Liver (tissue), 9 donors: Measurements from ENCODE around the gene DNAJB6. TPM values are rescaled to one million over a fixed set of nuclear protein-coding genes. Genes with fewer than 3 reads are reported as not detected.

ENCODE experiments used
- DNase-seq: peaks from one replicate; pipeline ENCODE4 v3.0.0-alpha.2; 2017; ENCODE audit warnings: low spot score
- H3K27ac ChIP-seq, 2 donors: one replicate each; pipeline ENCODE4 v1.7.0; 2013; ENCODE audit warnings: inconsistent platforms in 2 of 2, low read length in 2 of 2, control low read depth in 1 of 2, low read depth in 1 of 2, mild to moderate bottlenecking in 1 of 2
- H3K27me3 ChIP-seq, 4 donors: one replicate each; pipeline versions ENCODE4 v1.6.1 to v1.7.0; 2013; ENCODE audit warnings: low read length in 3 of 4, inconsistent platforms in 1 of 4, mild to moderate bottlenecking in 1 of 4, moderate library complexity in 1 of 4; ENCODE audit not compliant: control insufficient read depth in 4 of 4, insufficient read depth in 4 of 4
- H3K36me3 ChIP-seq, 4 donors: one replicate each; pipeline versions ENCODE4 v1.6.1 to v1.7.0; 2013; ENCODE audit warnings: low read length in 3 of 4, mild to moderate bottlenecking in 3 of 4, low read depth in 1 of 4, moderate library complexity in 1 of 4; ENCODE audit not compliant: control insufficient read depth in 4 of 4, insufficient read depth in 3 of 4
- H3K4me1 ChIP-seq, 4 donors: one replicate each; pipeline versions ENCODE4 v1.6.1 to v1.7.0; 2013; ENCODE audit warnings: low read length in 3 of 4, mild to moderate bottlenecking in 3 of 4, moderate library complexity in 1 of 4; ENCODE audit not compliant: control insufficient read depth in 4 of 4, insufficient read depth in 4 of 4
- H3K4me3 ChIP-seq, 3 donors: one replicate each; pipeline versions ENCODE4 v1.6.1 to v1.7.0; 2013; ENCODE audit warnings: low read length in 3 of 3, control low read depth in 1 of 3, low read depth in 1 of 3, mild to moderate bottlenecking in 1 of 3
- H3K9ac ChIP-seq, 2 donors: one replicate each; pipeline ENCODE4 v1.7.0; 2013; ENCODE audit warnings: low read length in 2 of 2, mild to moderate bottlenecking in 2 of 2, moderate library complexity in 2 of 2, control low read depth in 1 of 2, low read depth in 1 of 2
- H3K9me3 ChIP-seq, 4 donors: one replicate each; pipeline versions ENCODE4 v1.6.1 to v1.7.0; 2013; ENCODE audit warnings: low read length in 3 of 4; ENCODE audit not compliant: control insufficient read depth in 4 of 4
- ATF3 ChIP-seq: IDR thresholded peaks from 2 replicates; pipeline ENCODE4 v1.6.1; 2016; ENCODE audit warnings: antibody characterized with exemption
- CTCF ChIP-seq: fragments of 150-350 bp; IDR thresholded peaks from 2 replicates; pipeline ENCODE4 v1.5.1; 2017; ENCODE audit warnings: improper control_type of control experiment, low read depth, low read length; ENCODE audit not compliant: missing input control
- EGR1 ChIP-seq, 2 donors: IDR thresholded peaks; 2 replicates each; pipeline ENCODE4 v1.6.1; 2016 to 2018; ENCODE audit warnings: antibody characterized with exemption in 2 of 2, low read depth in 2 of 2
- FOXA2 ChIP-seq: IDR thresholded peaks from 2 replicates; pipeline ENCODE4 v1.6.1; 2016; ENCODE audit warnings: antibody characterized with exemption
- GABPA ChIP-seq, 2 donors: IDR thresholded peaks in 1 of 2; conservative IDR thresholded peaks in 1 of 2; 2 replicates each; pipeline ENCODE4 v1.6.1; 2016; ENCODE audit warnings: antibody characterized with exemption in 2 of 2, mild to moderate bottlenecking in 1 of 2, moderate library complexity in 1 of 2
- HNF4G ChIP-seq: IDR thresholded peaks from 2 replicates; pipeline ENCODE4 v1.6.1; 2016; ENCODE audit warnings: antibody characterized with exemption
- JUND ChIP-seq, 2 donors: IDR thresholded peaks; 2 replicates each; pipeline ENCODE4 v1.6.1; 2016; ENCODE audit warnings: antibody characterized with exemption in 2 of 2
- MAX ChIP-seq: IDR thresholded peaks from 2 replicates; pipeline ENCODE4 v1.6.1; 2016; ENCODE audit warnings: antibody characterized with exemption
- NR2F2 ChIP-seq: IDR thresholded peaks from 2 replicates; pipeline ENCODE4 v1.6.1; 2016; ENCODE audit warnings: antibody characterized with exemption
- REST ChIP-seq: IDR thresholded peaks from 2 replicates; pipeline ENCODE4 v1.6.1; 2016; ENCODE audit warnings: antibody characterized with exemption, mild to moderate bottlenecking
- RXRA ChIP-seq, 2 donors: IDR thresholded peaks; 2 replicates each; pipeline ENCODE4 v1.6.1; 2017 to 2018; ENCODE audit warnings: antibody characterized with exemption in 2 of 2, mild to moderate bottlenecking in 1 of 2
- SP1 ChIP-seq: IDR thresholded peaks from 2 replicates; pipeline ENCODE4 v1.6.1; 2018; ENCODE audit warnings: antibody characterized with exemption, mild to moderate bottlenecking
- TAF1 ChIP-seq: conservative IDR thresholded peaks from 2 replicates; pipeline ENCODE4 v1.6.1; 2016; ENCODE audit warnings: antibody characterized with exemption, mild to moderate bottlenecking
- YY1 ChIP-seq: IDR thresholded peaks from 2 replicates; pipeline ENCODE4 v1.6.1; 2016; ENCODE audit warnings: antibody characterized with exemption, mild to moderate bottlenecking
- ZBTB33 ChIP-seq: IDR thresholded peaks from 2 replicates; pipeline ENCODE4 v1.6.1; 2016; ENCODE audit warnings: antibody characterized with exemption
- WGBS: extraction: QIAGEN DNeasy Blood & Tissue Kit; methylation state at CpG from one replicate; pipeline ENCODE4 v1.1.7; 2013; 5-methylcytosine and 5-hydroxymethylcytosine counted together
- polyA plus RNA-seq, 2 donors: library from polyadenylated mRNA; stranded (reverse) in 1 of 2; unstranded in 1 of 2; fragments of 200-250 nt in 1 of 2; fragments of >200 nt in 1 of 2; fragmentation: Nextera tagmentation in 1 of 2; extraction: Ambion mirVana in 1 of 2; gene quantifications; one replicate each; pipeline versions ENCODE4 v1.2.1 to v1.2.3, GENCODE V29; 2013 to 2015
- total RNA-seq, 2 donors: library from RNA; depleted of rRNA; stranded (reverse); fragments of >200 nt; gene quantifications; one replicate each; pipeline ENCODE4 v1.2.3, GENCODE V29; 2014
- donor health status: healthy.
- donor health status: healthy.
- donor health status: healthy.
- donor health status: healthy.
- donor health status: healthy.

Gene DNAJB6
- total and polyA plus RNA-seq, 4 donors = 26.5 to 46.6 (median 42.4) TPM

GRCh38 chr7:157318015-157318706 lies 18.6 kb upstream of the DNAJB6 start:
- Histone ChIP-seq H3K36me3 (no peaks in the 10 kb centered on the region), H3K4me1 (peaks cover 0 to 2% (median 0%) of the 10 kb centered on the region in 4 donors), H3K27me3 (no peaks in the 10 kb centered on the region), H3K9me3 (no peaks in the 10 kb centered on the region), H3K27ac (no peak overlapping the region), H3K9ac (no peak overlapping the region), H3K4me3 (no peak overlapping the region)
- TF ChIP-seq TAF1 = no peak
- no peak for TF ChIP-seq CTCF
- TF ChIP-seq SP1 = no peak
- no peak for DNase-seq
- WGBS = 78% methylated on average over 14 of the region's 14 CpGs

GRCh38 chr7:157320608-157320980 lies 16.2 kb upstream of the DNAJB6 start:
- TF ChIP-seq NR2F2 (no peak), CTCF (no peak), FOXA2 (no peak), ZBTB33 (no peak), GABPA (IDR thresholded peaks at IDR 0.05 in 1 of 2, conservative IDR thresholded peaks at IDR 0.05 in 1 of 2) (no peak), YY1 (no peak), TAF1 (no peak), REST (no peak), SP1 (no peak), JUND (IDR thresholded peaks at IDR 0.05) (no peak), MAX (no peak), EGR1 (IDR thresholded peaks at IDR 0.05; ENCODE audit: low read depth in 2 of 2) (no peak), ATF3 (no peak), RXRA (IDR thresholded peaks at IDR 0.05) (no peak), HNF4G (no peak)
- no peak overlapping the region for H3K4me3 ChIP-seq
- H3K27ac ChIP-seq = no peak overlapping the region
- H3K9ac ChIP-seq = no peak overlapping the region
- H3K4me1 ChIP-seq = peaks cover 0 to 2% (median 0%) of the 10 kb centered on the region in 4 donors
- no peaks in the 10 kb centered on the region for H3K36me3 ChIP-seq
- no peak for DNase-seq
- no peaks in the 10 kb centered on the region for H3K27me3 ChIP-seq
- no peaks in the 10 kb centered on the region for H3K9me3 ChIP-seq
- 88% methylated on average over 4 of the region's 4 CpGs for WGBS
